Measurements from ENCODE around the gene TFAP2A. TPM values are rescaled to one million over a fixed set of nuclear protein-coding genes. Genes with fewer than 3 reads are reported as not detected.

TFAP2A gene

GRCh38 chr6:10347561-10348327 lies 67.1 kb downstream of the TFAP2A start:
- Histone ChIP-seq H3K4me2 (ENCODE audit: low read length, poor library complexity, severe bottlenecking) (no peak overlapping the region), H3K27ac (ENCODE audit: low read length, poor library complexity, severe bottlenecking) (no peak overlapping the region), H2AK5ac (ENCODE audit: low read length, severe bottlenecking) (no peak overlapping the region), H3K4ac (ENCODE audit: low read depth in 1 of 2, low read length in 2 of 2) (no peak overlapping the region), H4K91ac (ENCODE audit: low read length) (no peak overlapping the region), H3K4me1 (ENCODE audit: control insufficient read depth, insufficient read depth, low read depth, low read length) (no peaks in the 10 kb centered on the region), H3K18ac (ENCODE audit: low read depth in 1 of 2, low read length in 2 of 2) (no peak overlapping the region), H2BK120ac (ENCODE audit: low read depth, low read length) (no peak overlapping the region), H3K4me3 (ENCODE audit: insufficient read depth in 1 of 2, low read depth in 1 of 2, low read length in 2 of 2) (no peak overlapping the region), H3K9ac (ENCODE audit: low read length) (no peak overlapping the region), H2AFZ (ENCODE audit: low read depth, low read length) (no peak overlapping the region), H3K14ac (ENCODE audit: low read length in 2 of 2) (no peak overlapping the region), H2BK12ac (ENCODE audit: low read length in 2 of 2) (no peak overlapping the region), H2BK15ac (ENCODE audit: low read depth, poor library complexity, severe bottlenecking) (no peak overlapping the region), H3K27me3 (ENCODE audit: control insufficient read depth in 1 of 2, insufficient read depth in 1 of 2, low read length in 2 of 2) (no peaks in the 10 kb centered on the region), H3K9me3 (ENCODE audit: control insufficient read depth, low read length) (no peaks in the 10 kb centered on the region), H2BK5ac (ENCODE audit: low read depth, low read length, poor library complexity, severe bottlenecking) (no peak overlapping the region), H4K8ac (ENCODE audit: low read length) (no peak overlapping the region), H3K79me1 (replicated peaks; ENCODE audit: low read length, poor library complexity, severe bottlenecking) (no peaks in the 10 kb centered on the region), H3K36me3 (ENCODE audit: control insufficient read depth in 1 of 2, insufficient read depth in 2 of 2, low read depth in 1 of 2, low read length in 2 of 2) (no peaks in the 10 kb centered on the region), H3K23ac (ENCODE audit: low read length in 2 of 2) (no peak overlapping the region)
- 78% methylated on average over 11 of the region's 11 CpGs for WGBS
- peak; percentile 17 for DNase-seq

Small RNA genes within 50 kb of the gene (small RNA-seq; reads per million reads assigned to genes)
- gene MIR5689 (ENCODE audit: low read depth) = not detected

All from mesenchymal stem cell (in vitro differentiated cells and primary cell).